Fibroblast of mammary gland (primary cell): Measurements from ENCODE around the gene BNIP3.

Experiments
- DNase-seq: peaks from one replicate; pipeline ENCODE4 v3.0.0-alpha.2; 2010; ENCODE audit warnings: low read depth
- H3K4me3 ChIP-seq: 2 replicates; pipeline ENCODE4 v1.5.1; 2011; ENCODE audit warnings: low read depth, mild to moderate bottlenecking, low read length, moderate library complexity; ENCODE audit not compliant: control insufficient read depth
- CTCF ChIP-seq: conservative IDR thresholded peaks from 2 replicates; pipeline ENCODE4 v1.5.1; 2011; ENCODE audit warnings: low read depth, low read length, inconsistent platforms; ENCODE audit not compliant: control insufficient read depth, insufficient read depth

The BNIP3 gene

GRCh38 chr10:131928248-131929095 is 53.3 kb downstream of the BNIP3 start:
- peak; percentile 53 for DNase-seq
- H3K4me3 ChIP-seq, result no peak overlapping the region
- TF ChIP-seq CTCF, result no peak

GRCh38 chr10:131926743-131927595 is 54.8 kb downstream of the BNIP3 start:
- DNase-seq, result no peak

GRCh38 chr10:131926253-131926652 is 55.5 kb downstream of the BNIP3 start:
- H3K4me3 ChIP-seq, result no peak overlapping the region
- no peak for DNase-seq
- no peak for TF ChIP-seq CTCF

More at GRCh38 chr10:131926743-131927595, 54.8 kb downstream of the BNIP3 start:
- TF ChIP-seq CTCF, result no peak
- no peak overlapping the region for H3K4me3 ChIP-seq

GRCh38 chr10:131925716-131926115 is 56.0 kb downstream of the BNIP3 start:
- no peak for TF ChIP-seq CTCF
- no peak for DNase-seq
- no peak overlapping the region for H3K4me3 ChIP-seq

GRCh38 chr10:131925011-131925649 is 56.6 kb downstream of the BNIP3 start:
- no peak for DNase-seq
- no peak overlapping the region for H3K4me3 ChIP-seq
- no peak for TF ChIP-seq CTCF

- no peak for TF ChIP-seq CTCF
- no peak for DNase-seq
- H3K4me3 ChIP-seq, result no peak overlapping the region
These were observed 58.5 kb downstream of the BNIP3 start for GRCh38 chr10:131923038-131923756.
